GM21360 (cell line): Measurements from ENCODE around the gene ATP2B2.

Source experiments
- ATAC-seq: cut with Tn5 transposase; IDR thresholded peaks from one replicate; pipeline ENCODE4 v1.9.1; 2021; ENCODE audit warnings: mild to moderate bottlenecking, moderate library complexity; ENCODE audit not compliant: unreplicated experiment

ATP2B2 gene

GRCh38 chr3:10434144-10434937 is 71.0 kb downstream of the ATP2B2 start:
- ATAC-seq: no peak

GRCh38 chr3:10432931-10433330 is 72.5 kb downstream of the ATP2B2 start:
- ATAC-seq: no peak

- no peak for ATAC-seq
Measured at GRCh38 chr3:10432156-10432845, 73.1 kb downstream of the ATP2B2 start.

GRCh38 chr3:10430805-10431204 is 74.6 kb downstream of the ATP2B2 start:
- no peak for ATAC-seq

- no peak for ATAC-seq
Measured at GRCh38 chr3:10428406-10429091, 76.8 kb downstream of the ATP2B2 start.

GRCh38 chr3:10426346-10427220 is 78.8 kb downstream of the ATP2B2 start:
- no peak for ATAC-seq

GRCh38 chr3:10423171-10423882 is 82.1 kb downstream of the ATP2B2 start:
- no peak for ATAC-seq

- ATAC-seq: no peak
Measured at GRCh38 chr3:10421996-10422395, 83.4 kb downstream of the ATP2B2 start.

GRCh38 chr3:10420745-10421475 is 84.5 kb downstream of the ATP2B2 start:
- ATAC-seq: no peak

GRCh38 chr3:10419637-10420232 is 85.7 kb downstream of the ATP2B2 start:
- ATAC-seq: no peak

GRCh38 chr3:10417847-10418246 is 87.5 kb downstream of the ATP2B2 start:
- ATAC-seq: no peak

- no peak for ATAC-seq
Measured at GRCh38 chr3:10416730-10417300, 88.6 kb downstream of the ATP2B2 start.

GRCh38 chr3:10413041-10413440 is 92.3 kb downstream of the ATP2B2 start:
- no peak for ATAC-seq

GRCh38 chr3:10411598-10412332 is 93.6 kb downstream of the ATP2B2 start:
- ATAC-seq: no peak

- no peak for ATAC-seq
Measured at GRCh38 chr3:10410383-10411002, 94.9 kb downstream of the ATP2B2 start.

- ATAC-seq: no peak
Measured at GRCh38 chr3:10408680-10409079, 96.7 kb downstream of the ATP2B2 start.

GRCh38 chr3:10407361-10407760 is 98.0 kb downstream of the ATP2B2 start:
- no peak for ATAC-seq

- no peak for ATAC-seq
Measured at GRCh38 chr3:10406414-10406813, 99.0 kb downstream of the ATP2B2 start.
